Osteoblast (primary cell): Measurements from ENCODE around the gene PTH2. TPM values are rescaled to one million over a fixed set of nuclear protein-coding genes. Genes with fewer than 3 reads are reported as not detected.

Source experiments
- DNase-seq: peaks from one replicate; pipeline ENCODE4 v3.0.0; 2011; ENCODE audit warnings: low spot score, mixed read lengths; ENCODE audit not compliant: insufficient read length; ENCODE audit errors: missing footprints
- H2AFZ ChIP-seq: 2 replicates; pipeline ENCODE4 v1.6.0; 2011; ENCODE audit warnings: mild to moderate bottlenecking, low read length
- H3K27ac ChIP-seq: 2 replicates; pipeline ENCODE4 v1.5.1; 2011; ENCODE audit warnings: mild to moderate bottlenecking, low read depth, low read length, moderate library complexity
- H3K27me3 ChIP-seq: 2 replicates; pipeline ENCODE4 v1.6.0; 2012; ENCODE audit warnings: mild to moderate bottlenecking, control low read depth, inconsistent platforms, low read length, moderate library complexity; ENCODE audit not compliant: insufficient read depth
- H3K36me3 ChIP-seq: 2 replicates; pipeline ENCODE4 v1.5.1; 2011; ENCODE audit warnings: mild to moderate bottlenecking, low read length, control low read depth, moderate library complexity; ENCODE audit not compliant: insufficient read depth
- H3K4me1 ChIP-seq: 2 replicates; pipeline ENCODE4 v1.5.1; 2011; ENCODE audit warnings: mild to moderate bottlenecking, low read length, control low read depth, moderate library complexity; ENCODE audit not compliant: insufficient read depth
- H3K4me2 ChIP-seq: 2 replicates; pipeline ENCODE4 v1.6.0; 2011; ENCODE audit warnings: mild to moderate bottlenecking, low read length; ENCODE audit not compliant: insufficient read depth
- H3K4me3 ChIP-seq: fragments of 200-600 bp; sonication (generic); 3 replicates; pipeline ENCODE4 v1.5.1; 2012; ENCODE audit warnings: mild to moderate bottlenecking, low read length, inconsistent platforms; ENCODE audit not compliant: insufficient read depth
- H3K79me2 ChIP-seq: 2 replicates; pipeline ENCODE4 v1.6.0; 2012; ENCODE audit warnings: mild to moderate bottlenecking, low read length, control low read depth, inconsistent platforms; ENCODE audit not compliant: insufficient read depth
- H3K9me3 ChIP-seq: 2 replicates; pipeline ENCODE4 v1.5.1; 2011; ENCODE audit warnings: low read depth, low read length, control low read depth
- H4K20me1 ChIP-seq: 2 replicates; pipeline ENCODE4 v1.6.0; 2012; ENCODE audit warnings: mild to moderate bottlenecking, low read length, control low read depth; ENCODE audit not compliant: insufficient read depth
- CTCF ChIP-seq: IDR thresholded peaks from 2 replicates; pipeline ENCODE4 v1.5.1; 2011; ENCODE audit warnings: mild to moderate bottlenecking, low read depth, low read length, moderate library complexity; ENCODE audit errors: extremely low read depth
- total RNA-seq: library from RNA; depleted of rRNA; stranded (reverse); fragments of >200 nt; gene quantifications from 2 replicates; pipeline ENCODE4 v1.2.3, GENCODE V29; 2012

PTH2 gene
- total RNA-seq, 1 donor, result not detected

- Histone ChIP-seq H3K27ac (no peak overlapping the region), H3K36me3 (no peaks in the 10 kb centered on the region), H2AFZ (no peak overlapping the region), H3K4me1 (peaks cover 10% of the 10 kb centered on the region), H3K27me3 (peaks cover 63% of the 10 kb centered on the region), H3K4me3 (no peak overlapping the region), H4K20me1 (no peaks in the 10 kb centered on the region), H3K79me2 (no peaks in the 10 kb centered on the region), H3K9me3 (no peaks in the 10 kb centered on the region), H3K4me2 (no peak overlapping the region)
- no peak for TF ChIP-seq CTCF
- DNase-seq, result peak; percentile 88
Measured at GRCh38 chr19:49440439-49441209, 17.4 kb upstream of the PTH2 start.

GRCh38 chr19:49439836-49440235 is 16.6 kb upstream of the PTH2 start:
- TF ChIP-seq CTCF, result no peak
- H3K36me3 ChIP-seq, result no peaks in the 10 kb centered on the region
- no peaks in the 10 kb centered on the region for H3K9me3 ChIP-seq
- no peak overlapping the region for H3K4me3 ChIP-seq
- no peak overlapping the region for H2AFZ ChIP-seq
- H3K27ac ChIP-seq, result no peak overlapping the region
- no peak overlapping the region for H3K4me2 ChIP-seq
- H3K27me3 ChIP-seq, result peaks cover 63% of the 10 kb centered on the region
- H3K79me2 ChIP-seq, result no peaks in the 10 kb centered on the region
- no peaks in the 10 kb centered on the region for H4K20me1 ChIP-seq
- peak; percentile 83 for DNase-seq
- peaks cover 10% of the 10 kb centered on the region for H3K4me1 ChIP-seq

- peaks cover 66% of the 10 kb centered on the region for H3K27me3 ChIP-seq
Measured at GRCh38 chr19:49438261-49438660, 15.0 kb upstream of the PTH2 start.

More at GRCh38 chr19:49438261-49438660, 15.0 kb upstream of the PTH2 start:
- H3K27ac ChIP-seq, result no peak overlapping the region
- no peak for TF ChIP-seq CTCF
- no peaks in the 10 kb centered on the region for H3K9me3 ChIP-seq
- no peak for DNase-seq
- no peak overlapping the region for H3K4me2 ChIP-seq
- no peaks in the 10 kb centered on the region for H4K20me1 ChIP-seq
- no peaks in the 10 kb centered on the region for H3K79me2 ChIP-seq
- H3K4me1 ChIP-seq, result peaks cover 10% of the 10 kb centered on the region
- H2AFZ ChIP-seq, result no peak overlapping the region
- no peak overlapping the region for H3K4me3 ChIP-seq
- H3K36me3 ChIP-seq, result no peaks in the 10 kb centered on the region
